B cell (primary cell): ENCODE results near the gene EFNB3.

Source experiments
- CTCF ChIP-seq: fragments of 200-600 bp; IDR thresholded peaks from one replicate; pipeline ENCODE4 v1.8.0; 2022; ENCODE audit warnings: antibody characterized with exemption, mild to moderate bottlenecking
- EZH2 ChIP-seq: IDR thresholded peaks from 2 replicates; pipeline ENCODE4 v1.6.1; 2012; ENCODE audit warnings: borderline replicate concordance, low read depth, mild to moderate bottlenecking, moderate library complexity, low read length; ENCODE audit not compliant: insufficient read depth, poor library complexity, severe bottlenecking

DNA sequence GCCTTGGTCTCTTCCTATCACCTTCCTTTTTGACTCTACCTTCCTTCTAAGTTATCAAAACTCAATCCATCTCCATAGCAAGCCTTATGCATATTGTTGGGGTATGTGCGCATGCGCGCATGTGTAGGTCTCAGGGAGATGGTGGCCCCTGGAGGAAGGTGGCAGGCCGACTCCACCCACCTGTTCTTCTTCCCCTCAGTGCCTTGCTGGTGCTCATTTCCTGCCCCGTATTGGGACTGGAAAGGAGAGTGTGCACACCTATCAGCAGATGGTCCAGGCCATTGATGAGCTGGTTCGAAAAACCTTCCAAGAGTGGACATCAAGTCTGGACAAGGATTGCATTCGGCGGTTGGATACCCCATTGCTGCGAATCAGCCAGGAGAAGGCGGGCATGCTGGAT is 37.7 kb downstream of the EFNB3 start:
- no peak for TF ChIP-seq CTCF
- TF ChIP-seq EZH2: no peak
